ENCODE results near the gene CIAO2B.
"Not testable (repeated sequence)": the region's sequence is repeated elsewhere in the genome, so short reads cannot be mapped to it uniquely, and the experiment has no call there.

The CIAO2B gene

GRCh38 chr16:66964049-66964448, 29.8 kb upstream of the CIAO2B start:
- no peak overlapping the region for H2AFZ ChIP-seq (ENCODE audit: low read depth, low read length)
- no peaks in the 10 kb centered on the region for H3K36me3 ChIP-seq (ENCODE audit: insufficient read depth, low read length)
- no peaks in the 10 kb centered on the region for H3K4me1 ChIP-seq (ENCODE audit: insufficient read depth, low read length)
- H3K9me3 ChIP-seq (ENCODE audit: low read length): no peaks in the 10 kb centered on the region
- no peaks in the 10 kb centered on the region for H3K27me3 ChIP-seq (ENCODE audit: insufficient read depth, low read length)
- H3K4me3 ChIP-seq (ENCODE audit: low read length): no peak overlapping the region

- Histone ChIP-seq H3K9me3 (ENCODE audit: low read length) (no peaks in the 10 kb centered on the region), H3K36me3 (ENCODE audit: insufficient read depth, low read length) (no peaks in the 10 kb centered on the region), H3K27me3 (ENCODE audit: insufficient read depth, low read length) (no peaks in the 10 kb centered on the region), H3K4me3 (ENCODE audit: low read length) (no peak overlapping the region), H3K4me1 (ENCODE audit: insufficient read depth, low read length) (no peaks in the 10 kb centered on the region), H2AFZ (ENCODE audit: low read depth, low read length) (no peak overlapping the region)
Measured at GRCh38 chr16:66961914-66962313, 27.7 kb upstream of the CIAO2B start.

DNA sequence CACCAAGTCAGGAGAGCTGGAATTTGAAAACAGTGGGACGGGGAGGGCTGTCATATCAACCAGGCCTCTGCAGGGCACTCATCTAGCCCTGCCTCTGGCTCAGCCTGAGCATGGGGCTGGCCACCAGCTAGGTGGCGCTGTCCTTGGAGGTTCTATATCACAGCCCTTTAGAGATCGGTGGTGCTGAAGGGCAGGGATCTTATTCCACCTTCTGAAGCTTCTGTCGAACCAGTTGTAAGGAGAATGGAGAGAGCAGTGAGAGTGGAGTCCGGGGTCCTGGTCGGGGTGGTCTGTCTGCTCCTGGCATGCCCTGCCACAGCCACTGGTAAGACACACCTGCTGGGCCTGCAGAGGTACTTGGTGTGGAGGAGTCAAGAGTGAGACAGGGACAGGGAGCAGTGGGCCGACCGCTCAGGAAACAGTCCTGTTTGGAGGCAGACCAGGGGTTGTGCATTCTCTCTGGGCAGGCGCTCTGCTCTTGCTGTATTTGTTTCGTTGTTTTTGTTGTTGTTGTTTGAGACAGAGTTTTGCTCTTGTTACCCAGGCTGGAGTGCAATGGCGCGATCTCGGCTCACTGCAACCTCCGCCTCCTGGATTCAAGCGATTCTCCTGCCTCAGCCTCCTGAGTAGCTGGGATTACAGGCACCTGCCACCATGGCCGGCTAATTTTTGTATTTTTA, 27.0 kb upstream of the CIAO2B start, which contains the start of gene CES3:
Gene CES3 (plus strand): TSS at position 202 of the 680 bp plus-strand sequence. CDS start 42 bp downstream, at position 244.
- H3K4me3 ChIP-seq (ENCODE audit: low read length): peak within 1 kb of the TSS; percentile 48
- no peaks in the 10 kb centered on the region for H3K9me3 ChIP-seq (ENCODE audit: low read length)
- H3K27me3 ChIP-seq (ENCODE audit: insufficient read depth, low read length): no peaks in the 10 kb centered on the region

GRCh38 chr16:66960270-66960669, 26.1 kb upstream of the CIAO2B start:
- Histone ChIP-seq H3K27me3 (ENCODE audit: insufficient read depth, low read length) (no peaks in the 10 kb centered on the region), H3K4me1 (ENCODE audit: insufficient read depth, low read length) (no peaks in the 10 kb centered on the region), H2AFZ (ENCODE audit: low read depth, low read length) (no peak overlapping the region), H3K4me3 (ENCODE audit: low read length) (no peak overlapping the region), H3K9me3 (ENCODE audit: low read length) (no peaks in the 10 kb centered on the region), H3K36me3 (ENCODE audit: insufficient read depth, low read length) (no peaks in the 10 kb centered on the region)

More for the DNA sequence above, 27.0 kb upstream of the CIAO2B start, which contains the start of gene CES3:
- Histone ChIP-seq H2AFZ (ENCODE audit: low read depth, low read length) (peak within 1 kb of the TSS; percentile 4), H3K36me3 (ENCODE audit: insufficient read depth, low read length) (no peaks in the 10 kb centered on the region), H3K4me1 (ENCODE audit: insufficient read depth, low read length) (no peaks in the 10 kb centered on the region)

- no peak overlapping the region for H3K4me3 ChIP-seq (ENCODE audit: low read length)
- H3K4me1 ChIP-seq (ENCODE audit: insufficient read depth, low read length): no peaks in the 10 kb centered on the region
- no peaks in the 10 kb centered on the region for H3K9me3 ChIP-seq (ENCODE audit: low read length)
- H2AFZ ChIP-seq (ENCODE audit: low read depth, low read length): no peak overlapping the region
- no peaks in the 10 kb centered on the region for H3K27me3 ChIP-seq (ENCODE audit: insufficient read depth, low read length)
- H3K36me3 ChIP-seq (ENCODE audit: insufficient read depth, low read length): no peaks in the 10 kb centered on the region
Measured at GRCh38 chr16:66959704-66960161, 25.5 kb upstream of the CIAO2B start.

GRCh38 chr16:66958857-66959703, 24.9 kb upstream of the CIAO2B start:
- Histone ChIP-seq H3K9me3 (ENCODE audit: low read length) (no peaks in the 10 kb centered on the region), H3K4me1 (ENCODE audit: insufficient read depth, low read length) (no peaks in the 10 kb centered on the region), H3K27me3 (ENCODE audit: insufficient read depth, low read length) (no peaks in the 10 kb centered on the region), H3K36me3 (ENCODE audit: insufficient read depth, low read length) (no peaks in the 10 kb centered on the region), H2AFZ (ENCODE audit: low read depth, low read length) (no peak overlapping the region), H3K4me3 (ENCODE audit: low read length) (no peak overlapping the region)

DNA sequence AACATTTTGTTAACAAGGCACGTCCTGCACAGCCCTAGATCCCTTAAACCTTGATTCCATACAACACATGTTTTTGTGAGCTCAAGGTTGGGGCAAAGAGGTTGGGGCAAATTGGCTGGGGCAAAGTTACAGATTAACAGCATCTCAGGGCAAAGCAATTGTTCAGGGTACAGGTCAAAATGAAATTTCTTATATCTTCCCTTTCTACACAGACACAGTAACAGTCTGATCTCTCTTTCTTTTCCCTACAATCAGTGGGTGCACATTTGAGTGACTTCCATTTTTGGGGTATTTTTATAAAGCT, 21.9 kb upstream of the CIAO2B start:
- H3K4me1 ChIP-seq (ENCODE audit: insufficient read depth, low read length); H3K9me3 ChIP-seq (ENCODE audit: low read length); H2AFZ ChIP-seq (ENCODE audit: low read depth, low read length); H3K36me3 ChIP-seq (ENCODE audit: insufficient read depth, low read length); H3K4me3 ChIP-seq (ENCODE audit: low read length); H3K27me3 ChIP-seq (ENCODE audit: insufficient read depth, low read length): not testable (repeated sequence)

GRCh38 chr16:66955363-66956153, 21.4 kb upstream of the CIAO2B start:
- not testable (repeated sequence) for H3K9me3 ChIP-seq (ENCODE audit: low read length)

DNA sequence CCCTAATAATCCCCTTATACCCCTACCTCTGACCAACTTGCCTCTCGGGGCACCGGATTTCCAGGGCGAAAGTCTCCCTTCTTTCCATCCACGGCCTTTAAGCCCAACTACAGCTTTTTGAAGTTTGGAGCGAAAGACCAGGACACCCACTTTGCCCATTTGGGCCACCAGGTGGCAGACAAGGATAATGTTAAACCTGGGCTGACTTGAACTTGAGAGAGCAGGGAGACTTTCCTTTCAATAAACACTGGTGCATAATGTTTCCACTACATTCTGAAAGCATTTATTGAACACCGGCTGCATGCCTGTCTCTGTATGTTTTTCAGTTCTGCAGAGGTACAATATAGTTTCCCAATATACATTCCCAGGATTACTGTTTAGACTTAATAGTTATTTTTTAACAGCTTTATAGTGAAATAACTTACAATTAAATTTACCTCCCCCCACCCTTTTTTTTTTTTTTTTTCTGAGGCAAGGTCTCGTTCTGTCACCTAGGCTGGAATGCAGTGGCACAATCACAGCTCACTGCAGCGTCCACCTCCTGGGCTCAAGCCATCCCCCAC, 20.0 kb upstream of the CIAO2B start:
- no peak overlapping the region for H2AFZ ChIP-seq (ENCODE audit: low read depth, low read length)
- H3K9me3 ChIP-seq (ENCODE audit: low read length): no peaks in the 10 kb centered on the region
- peaks cover 4% of the 10 kb centered on the region for H3K27me3 ChIP-seq (ENCODE audit: insufficient read depth, low read length)
- H3K36me3 ChIP-seq (ENCODE audit: insufficient read depth, low read length): no peaks in the 10 kb centered on the region
- H3K4me3 ChIP-seq (ENCODE audit: low read length): no peak overlapping the region
- H3K4me1 ChIP-seq (ENCODE audit: insufficient read depth, low read length): no peaks in the 10 kb centered on the region

More at GRCh38 chr16:66955363-66956153, 21.4 kb upstream of the CIAO2B start:
- not testable (repeated sequence) for H3K4me1 ChIP-seq (ENCODE audit: insufficient read depth, low read length); H3K4me3 ChIP-seq (ENCODE audit: low read length); H3K27me3 ChIP-seq (ENCODE audit: insufficient read depth, low read length); H3K36me3 ChIP-seq (ENCODE audit: insufficient read depth, low read length); H2AFZ ChIP-seq (ENCODE audit: low read depth, low read length)

GRCh38 chr16:66953462-66954096, 19.4 kb upstream of the CIAO2B start:
- Histone ChIP-seq H3K36me3 (ENCODE audit: insufficient read depth, low read length) (no peaks in the 10 kb centered on the region), H3K27me3 (ENCODE audit: insufficient read depth, low read length) (peaks cover 4% of the 10 kb centered on the region), H2AFZ (ENCODE audit: low read depth, low read length) (no peak overlapping the region)

DNA sequence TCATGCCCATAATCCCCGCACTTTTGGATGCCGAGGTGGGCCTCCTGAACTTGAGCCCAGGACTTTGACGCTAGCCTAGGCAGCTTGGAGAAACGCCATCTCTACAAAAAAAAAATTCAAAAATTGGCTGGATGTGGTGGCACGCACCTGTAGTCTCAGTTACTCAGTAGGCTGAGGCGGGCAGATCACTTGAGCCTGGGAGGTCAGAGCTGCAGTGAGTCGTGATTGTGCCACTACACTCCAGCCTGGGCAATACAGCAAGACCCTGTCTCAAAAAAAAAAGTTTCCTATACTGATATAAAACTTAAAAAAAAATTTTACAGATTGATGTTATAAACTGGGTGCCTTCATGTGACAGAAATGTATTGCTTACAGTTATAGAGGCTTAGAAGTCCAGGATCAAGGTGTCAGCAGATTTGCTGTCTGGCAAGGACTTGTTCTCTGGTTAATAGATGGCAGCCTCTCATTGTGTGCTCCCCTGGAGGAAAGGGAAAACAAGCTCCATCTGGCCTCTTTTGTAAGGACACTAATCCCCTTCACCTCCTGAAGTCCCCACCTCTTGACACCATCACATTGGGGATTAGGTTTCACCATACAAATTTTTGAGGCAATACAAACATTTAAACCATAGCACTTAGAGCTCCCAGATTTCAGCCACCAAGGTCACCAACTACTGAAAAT, 18.4 kb upstream of the CIAO2B start:
- no peak overlapping the region for H2AFZ ChIP-seq (ENCODE audit: low read depth, low read length)
- no peaks in the 10 kb centered on the region for H3K36me3 ChIP-seq (ENCODE audit: insufficient read depth, low read length)
- H3K27me3 ChIP-seq (ENCODE audit: insufficient read depth, low read length): peaks cover 4% of the 10 kb centered on the region
- H3K9me3 ChIP-seq (ENCODE audit: low read length): no peaks in the 10 kb centered on the region
- no peak overlapping the region for H3K4me3 ChIP-seq (ENCODE audit: low read length)
- H3K4me1 ChIP-seq (ENCODE audit: insufficient read depth, low read length): no peaks in the 10 kb centered on the region

More at GRCh38 chr16:66953462-66954096, 19.4 kb upstream of the CIAO2B start:
- no peaks in the 10 kb centered on the region for H3K9me3 ChIP-seq (ENCODE audit: low read length)
- H3K4me1 ChIP-seq (ENCODE audit: insufficient read depth, low read length): no peaks in the 10 kb centered on the region
- no peak overlapping the region for H3K4me3 ChIP-seq (ENCODE audit: low read length)

Measured in neuron (in vitro differentiated cells).